Kidney epithelial cell (primary cell): ENCODE measurements around the gene KANK4. TPM values are rescaled to one million over a fixed set of nuclear protein-coding genes. Genes with fewer than 3 reads are reported as not detected.

Experiments used
- DNase-seq: peaks from one replicate; pipeline ENCODE4 v3.0.0-alpha.2; 2010; ENCODE audit warnings: low read depth
- H3K27me3 ChIP-seq: 2 replicates; pipeline ENCODE4 v1.6.0; 2011; ENCODE audit warnings: low read length; ENCODE audit not compliant: control insufficient read depth, insufficient read depth
- H3K36me3 ChIP-seq: 2 replicates; pipeline ENCODE4 v1.5.1; 2011; ENCODE audit warnings: low read length; ENCODE audit not compliant: control insufficient read depth, insufficient read depth
- H3K4me3 ChIP-seq: 2 replicates; pipeline ENCODE4 v1.5.1; 2011; ENCODE audit warnings: low read depth, mild to moderate bottlenecking, control low read depth, low read length
- CTCF ChIP-seq: IDR thresholded peaks from 2 replicates; pipeline ENCODE4 v1.5.1; 2011; ENCODE audit warnings: mild to moderate bottlenecking, moderate library complexity, low read length, control low read depth, inconsistent platforms; ENCODE audit not compliant: insufficient read depth, poor library complexity, severe bottlenecking
- total RNA-seq: library from RNA; depleted of rRNA; stranded (reverse); fragments of >200 nt; gene quantifications from 2 replicates; pipeline ENCODE4 v1.2.3, GENCODE V29; 2015

The KANK4 gene
- total RNA-seq, 1 donor from 2014 or later, result 10.1 TPM

- Histone ChIP-seq H3K4me3 (no peak overlapping the region), H3K36me3 (no peaks in the 10 kb centered on the region), H3K27me3 (peaks cover 3% of the 10 kb centered on the region)
- no peak for DNase-seq
- TF ChIP-seq CTCF, result no peak
Observed at GRCh38 chr1:62342270-62342669, 23.0 kb upstream of the KANK4 start.

DNA sequence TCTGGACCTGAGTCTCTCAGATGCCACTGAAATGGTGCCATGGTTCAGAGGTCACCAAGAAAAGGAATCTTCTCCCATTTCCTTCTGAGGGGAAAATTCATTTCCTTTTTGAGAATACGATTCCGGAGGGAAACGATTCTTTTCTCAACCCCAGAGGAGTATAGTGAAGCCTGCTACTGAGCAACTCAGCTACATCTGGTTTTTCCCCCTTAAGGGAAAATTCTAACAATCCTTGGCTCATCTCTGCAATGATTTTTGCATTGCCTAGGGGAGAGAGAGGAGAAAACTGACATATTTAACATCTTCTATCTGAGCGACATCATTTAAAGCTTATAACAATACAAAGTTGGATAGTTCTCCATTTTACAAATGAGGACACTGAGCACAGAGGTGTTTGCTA lies 22.4 kb upstream of the KANK4 start:
- TF ChIP-seq CTCF, result no peak
- H3K27me3 ChIP-seq, result peaks cover 3% of the 10 kb centered on the region

GRCh38 chr1:62341089-62341488 lies 21.9 kb upstream of the KANK4 start:
- H3K27me3 ChIP-seq, result peaks cover 3% of the 10 kb centered on the region
- H3K36me3 ChIP-seq, result no peaks in the 10 kb centered on the region
- TF ChIP-seq CTCF, result no peak
- no peak overlapping the region for H3K4me3 ChIP-seq
- DNase-seq, result no peak

More for the DNA sequence above, 22.4 kb upstream of the KANK4 start:
- DNase-seq, result no peak
- Histone ChIP-seq H3K36me3 (no peaks in the 10 kb centered on the region), H3K4me3 (no peak overlapping the region)

DNA sequence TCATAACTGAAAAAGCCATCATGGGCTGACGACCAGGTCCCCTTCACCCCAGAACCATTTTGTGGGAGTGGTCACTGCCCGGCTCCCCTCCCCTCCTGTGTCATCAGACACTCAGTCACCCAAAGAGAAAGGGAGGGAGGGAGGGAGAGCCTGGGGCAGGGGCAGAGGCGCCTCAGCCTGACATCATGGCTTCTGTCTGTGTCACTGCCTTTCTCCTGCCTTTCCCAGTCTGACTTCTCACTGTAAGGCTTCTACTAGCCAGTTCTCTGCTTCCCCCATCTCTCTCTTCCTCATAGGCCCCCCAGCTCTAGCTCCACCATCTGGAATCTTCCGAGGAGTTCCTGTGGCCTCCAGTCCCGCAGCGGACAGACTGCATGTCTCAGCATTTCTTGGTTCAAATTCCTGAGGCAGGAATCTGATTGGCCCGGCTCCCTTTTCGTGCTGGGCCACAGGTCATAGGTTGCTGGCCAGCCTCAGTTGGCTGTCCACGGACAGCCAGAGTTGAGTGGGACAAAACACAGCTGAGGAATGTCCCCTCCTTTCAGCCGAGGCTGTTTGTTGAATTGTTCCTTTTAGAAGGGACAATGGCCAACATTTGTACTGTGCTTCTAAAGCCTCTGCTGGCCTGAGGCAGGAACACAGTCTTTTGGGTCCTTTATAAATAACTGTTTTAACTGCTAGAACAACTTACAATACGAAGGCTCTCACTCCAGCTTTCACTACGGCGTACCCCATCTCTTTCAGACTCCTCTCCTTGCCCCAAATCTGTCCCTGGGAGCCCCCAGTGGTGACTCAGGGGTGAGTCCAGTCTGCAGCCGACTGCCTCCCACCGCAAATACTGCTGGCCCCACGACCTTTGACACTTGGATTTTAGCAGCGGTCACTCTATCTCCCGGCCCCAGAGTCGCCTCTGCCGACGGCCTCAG lies 18.7 kb upstream of the KANK4 start:
- no peak for DNase-seq
- no peak overlapping the region for H3K4me3 ChIP-seq
- no peak for TF ChIP-seq CTCF

GRCh38 chr1:62336995-62337705 lies 17.9 kb upstream of the KANK4 start:
- DNase-seq, result no peak
- no peak for TF ChIP-seq CTCF
- no peak overlapping the region for H3K4me3 ChIP-seq
- H3K36me3 ChIP-seq, result no peaks in the 10 kb centered on the region
- no peaks in the 10 kb centered on the region for H3K27me3 ChIP-seq

More for the DNA sequence above, 18.7 kb upstream of the KANK4 start:
- H3K36me3 ChIP-seq, result no peaks in the 10 kb centered on the region
- no peaks in the 10 kb centered on the region for H3K27me3 ChIP-seq
